Measurements from ENCODE around the gene IDH3A.
"Not testable (repeated sequence)": the region's sequence is repeated elsewhere in the genome, so short reads cannot be mapped to it uniquely, and the experiment has no call there.

IDH3A gene

DNA sequence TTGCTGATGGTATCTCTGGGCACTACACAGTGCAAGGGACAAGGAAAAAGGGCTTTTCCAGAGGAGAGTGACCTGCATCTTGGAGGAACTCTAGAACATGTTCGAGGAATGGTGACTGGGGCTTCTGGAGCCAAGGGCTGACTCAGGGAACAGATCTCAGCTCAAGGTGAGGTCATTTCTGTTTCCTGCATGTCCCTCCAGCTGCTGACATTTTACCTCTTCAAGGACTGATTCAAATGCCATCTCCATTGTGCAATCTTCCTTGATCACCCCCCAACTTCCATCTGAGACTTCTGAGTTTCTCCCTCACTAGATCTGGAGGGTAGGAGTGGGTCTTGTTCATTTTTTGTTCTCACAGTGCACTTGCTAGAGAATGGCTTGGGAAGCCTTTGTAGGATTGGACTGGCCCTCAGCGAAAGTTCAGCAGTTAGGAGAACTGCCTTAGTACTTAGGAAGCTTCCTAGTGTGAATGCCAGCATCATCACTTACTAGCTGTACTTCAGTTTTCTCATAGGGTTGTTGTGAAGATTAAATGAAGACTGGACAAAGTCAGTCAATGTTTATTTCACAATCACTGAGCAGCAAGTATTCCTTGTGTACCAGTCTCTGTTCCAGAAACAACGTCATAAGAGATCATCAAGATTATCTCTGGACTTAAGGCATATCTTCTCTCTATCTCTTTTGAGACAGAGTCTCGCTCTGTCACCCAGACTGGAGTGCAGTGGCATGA is 2.6 kb upstream of the IDH3A start:
- Mint-ChIP-seq H3K4me3 (no peak overlapping the region), H3K36me3 (peaks cover 15% of the 10 kb centered on the region), H3K4me1 (peaks cover 32% of the 10 kb centered on the region), H3K9me3 (no peaks in the 10 kb centered on the region), H3K27ac (no peak overlapping the region)
- no peak for ATAC-seq
- no peak for DNase-seq (ENCODE audit: low spot score in 2 of 2)

DNA sequence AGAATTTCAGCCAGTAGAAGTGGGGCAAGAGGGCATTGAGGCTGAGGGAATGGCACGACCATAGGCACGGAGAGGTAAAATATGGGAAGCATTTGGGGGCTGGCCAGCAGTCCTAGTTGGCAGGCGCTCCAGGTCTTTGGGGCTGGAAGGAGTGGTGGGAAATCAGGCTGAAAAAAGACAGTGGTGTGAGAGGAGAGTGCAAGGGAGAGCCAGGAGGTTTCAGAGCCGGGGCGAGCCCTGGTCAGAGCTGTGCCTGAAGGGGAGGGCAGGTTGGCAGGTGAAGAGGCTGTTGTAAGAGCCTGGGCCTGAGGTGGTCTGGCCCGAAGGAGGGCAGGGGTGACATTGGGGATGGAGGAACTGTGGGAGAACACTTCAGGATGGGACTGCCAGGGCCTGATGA is 1.6 kb upstream of the IDH3A start:
- ATAC-seq, result no peak
- H3K9me3 Mint-ChIP-seq, result no peaks in the 10 kb centered on the region
- peak overlapping the region; percentile 92 for H3K27ac Mint-ChIP-seq
- peaks cover 15% of the 10 kb centered on the region for H3K36me3 Mint-ChIP-seq
- peaks cover 32% of the 10 kb centered on the region for H3K4me1 Mint-ChIP-seq
- H3K4me3 Mint-ChIP-seq, result peak overlapping the region; percentile 82
- no peak for DNase-seq (ENCODE audit: low spot score in 2 of 2)

DNA sequence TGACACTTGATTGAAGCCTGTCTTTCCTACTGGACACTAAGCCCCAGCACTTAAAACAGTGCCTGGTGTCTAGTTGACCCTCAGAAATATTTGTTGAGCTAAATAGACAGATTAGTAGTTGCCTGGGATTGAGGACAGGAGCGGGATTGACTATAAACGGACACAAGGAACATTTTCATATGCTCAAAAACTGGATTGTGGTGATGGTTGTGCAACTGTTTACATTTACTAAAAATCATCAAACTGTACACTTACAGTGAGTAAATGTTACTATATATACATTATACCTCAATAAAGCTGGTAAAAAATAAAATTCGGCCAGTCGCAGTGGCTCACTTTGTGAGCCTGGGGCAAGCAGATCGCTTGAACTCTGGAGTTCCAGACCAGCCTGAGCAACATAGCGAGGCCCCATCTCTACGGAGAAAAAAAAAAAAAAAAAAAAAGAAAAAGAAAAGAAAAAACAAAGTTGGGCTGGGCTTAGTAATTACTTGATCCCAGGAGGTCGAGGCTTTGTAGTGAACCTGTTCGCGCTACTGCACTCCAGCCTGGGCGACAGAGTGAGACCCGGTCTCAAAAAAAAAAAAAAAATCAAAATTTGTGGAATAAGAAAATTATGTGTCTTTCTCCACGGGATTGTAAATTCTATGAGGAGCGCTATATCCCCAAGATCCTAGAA is 632 bp upstream of the IDH3A start:
- DNase-seq (ENCODE audit: low spot score in 2 of 2) (no peak), ATAC-seq (no peak)

GRCh38 chr15:78149805-78150751 is 916 bp downstream of the IDH3A start:
- ATAC-seq, result no peak
- H3K4me3 Mint-ChIP-seq, result peak overlapping the region; percentile 82
- no peak for DNase-seq (ENCODE audit: low spot score in 2 of 2)
- peak overlapping the region; percentile 92 for H3K27ac Mint-ChIP-seq
- peaks cover 37% of the 10 kb centered on the region for H3K36me3 Mint-ChIP-seq
- peaks cover 41% of the 10 kb centered on the region for H3K4me1 Mint-ChIP-seq
- no peaks in the 10 kb centered on the region for H3K9me3 Mint-ChIP-seq

More for the DNA sequence above, 632 bp upstream of the IDH3A start:
- H3K4me3 Mint-ChIP-seq, result peak overlapping the region; percentile 82
- no peaks in the 10 kb centered on the region for H3K9me3 Mint-ChIP-seq
- peaks cover 41% of the 10 kb centered on the region for H3K4me1 Mint-ChIP-seq
- H3K27ac Mint-ChIP-seq, result peak overlapping the region; percentile 92
- H3K36me3 Mint-ChIP-seq, result peaks cover 25% of the 10 kb centered on the region

DNA sequence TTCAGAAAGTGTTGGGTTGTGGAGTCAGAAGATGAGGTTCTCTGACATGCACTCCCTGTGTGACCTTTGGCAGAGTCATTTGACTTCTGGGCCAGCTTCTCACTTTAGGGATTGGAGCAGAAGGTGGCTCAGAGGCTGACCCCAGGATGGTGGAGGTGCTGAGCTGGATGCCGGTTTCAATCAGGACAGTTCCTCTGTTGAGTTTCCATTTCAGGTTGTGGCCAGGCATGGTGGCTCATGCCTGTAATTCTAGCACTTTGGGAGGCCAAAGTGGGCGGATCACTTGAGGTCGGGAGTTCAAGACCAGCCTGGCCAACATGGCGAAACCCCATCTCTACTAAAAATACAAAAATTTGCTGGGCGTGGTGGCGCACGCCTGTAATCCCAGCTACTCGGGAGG is 1.9 kb downstream of the IDH3A start:
- Mint-ChIP-seq H3K4me1 (peaks cover 41% of the 10 kb centered on the region), H3K36me3 (peaks cover 47% of the 10 kb centered on the region), H3K4me3 (peak overlapping the region; percentile 82)
- not testable (repeated sequence) for DNase-seq (ENCODE audit: low spot score in 2 of 2); ATAC-seq; H3K27ac Mint-ChIP-seq; H3K9me3 Mint-ChIP-seq

DNA sequence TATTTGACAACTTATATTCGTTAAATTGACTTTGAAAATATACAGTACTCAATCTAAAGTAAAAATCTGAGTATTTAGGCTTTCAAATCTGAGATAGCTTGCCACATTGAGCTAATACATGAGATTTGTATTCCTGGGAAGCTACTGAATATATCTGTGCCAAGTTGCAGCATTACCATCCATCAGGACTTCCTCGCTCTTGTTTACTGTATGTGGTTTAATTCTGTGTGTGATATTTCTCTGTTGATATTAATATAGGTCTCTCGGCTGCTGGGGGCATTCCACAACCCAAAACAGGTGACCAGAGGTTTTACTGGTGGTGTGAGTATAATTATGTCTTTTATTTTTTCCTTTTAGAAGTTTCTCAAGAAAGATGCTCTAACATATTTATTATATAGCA is 5.8 kb downstream of the IDH3A start:
- Mint-ChIP-seq H3K27ac (peak overlapping the region; percentile 30), H3K4me1 (peaks cover 23% of the 10 kb centered on the region), H3K4me3 (no peak overlapping the region), H3K9me3 (no peaks in the 10 kb centered on the region), H3K36me3 (peaks cover 78% of the 10 kb centered on the region)
- ATAC-seq (no peak), DNase-seq (ENCODE audit: low spot score in 2 of 2) (no peak)

- Mint-ChIP-seq H3K9me3 (no peaks in the 10 kb centered on the region), H3K4me3 (no peak overlapping the region), H3K4me1 (peaks cover 18% of the 10 kb centered on the region), H3K36me3 (peaks cover 83% of the 10 kb centered on the region), H3K27ac (peak overlapping the region; percentile 30)
- DNase-seq (ENCODE audit: low spot score in 2 of 2), result no peak
- no peak for ATAC-seq
Measured at GRCh38 chr15:78155355-78155939, 6.3 kb downstream of the IDH3A start.

- no peak overlapping the region for H3K4me3 Mint-ChIP-seq
- ATAC-seq (no peak), DNase-seq (ENCODE audit: low spot score in 2 of 2) (no peak)
- H3K9me3 Mint-ChIP-seq, result no peaks in the 10 kb centered on the region
- H3K4me1 Mint-ChIP-seq, result peaks cover 9% of the 10 kb centered on the region
- peaks cover 88% of the 10 kb centered on the region for H3K36me3 Mint-ChIP-seq
- no peak overlapping the region for H3K27ac Mint-ChIP-seq
Measured at GRCh38 chr15:78156653-78157052, 7.5 kb downstream of the IDH3A start.

- Mint-ChIP-seq H3K4me3 (no peak overlapping the region), H3K27ac (no peak overlapping the region), H3K4me1 (peaks cover 9% of the 10 kb centered on the region), H3K36me3 (peaks cover 93% of the 10 kb centered on the region), H3K9me3 (no peaks in the 10 kb centered on the region)
- no peak for ATAC-seq
- DNase-seq (ENCODE audit: low spot score in 2 of 2), result no peak
Measured at GRCh38 chr15:78157203-78157602, 8.0 kb downstream of the IDH3A start.

DNA sequence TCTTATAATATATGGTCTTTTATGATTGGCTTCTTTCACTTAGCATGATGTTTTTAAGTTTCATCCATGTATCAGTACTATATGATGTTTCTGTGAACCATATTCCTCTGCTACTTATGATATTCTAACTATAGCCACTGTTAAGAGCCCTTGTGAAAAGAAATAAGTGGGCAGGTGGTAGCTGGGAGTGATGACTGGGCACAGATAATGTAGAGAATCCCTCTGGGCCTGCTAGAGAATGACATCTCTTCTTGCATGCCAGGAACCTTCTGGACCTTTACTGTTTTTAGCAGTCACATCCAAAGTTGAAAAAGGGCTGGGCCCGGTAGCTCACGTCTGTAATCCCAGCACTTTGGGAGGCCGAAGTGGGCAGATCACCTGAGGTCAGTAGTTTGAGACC is 10.2 kb downstream of the IDH3A start:
- Mint-ChIP-seq H3K36me3 (peaks cover 100% of the 10 kb centered on the region), H3K27ac (no peak overlapping the region), H3K4me3 (no peak overlapping the region), H3K9me3 (no peaks in the 10 kb centered on the region), H3K4me1 (no peaks in the 10 kb centered on the region)
- ATAC-seq, result no peak
- no peak for DNase-seq (ENCODE audit: low spot score in 2 of 2)

GRCh38 chr15:78162038-78162437 is 12.9 kb downstream of the IDH3A start:
- Mint-ChIP-seq H3K27ac (peak overlapping the region; percentile 65), H3K9me3 (no peaks in the 10 kb centered on the region), H3K4me1 (no peaks in the 10 kb centered on the region), H3K36me3 (peaks cover 100% of the 10 kb centered on the region), H3K4me3 (no peak overlapping the region)
- DNase-seq (ENCODE audit: low spot score in 2 of 2) (no peak), ATAC-seq (peak; percentile 37)

DNA sequence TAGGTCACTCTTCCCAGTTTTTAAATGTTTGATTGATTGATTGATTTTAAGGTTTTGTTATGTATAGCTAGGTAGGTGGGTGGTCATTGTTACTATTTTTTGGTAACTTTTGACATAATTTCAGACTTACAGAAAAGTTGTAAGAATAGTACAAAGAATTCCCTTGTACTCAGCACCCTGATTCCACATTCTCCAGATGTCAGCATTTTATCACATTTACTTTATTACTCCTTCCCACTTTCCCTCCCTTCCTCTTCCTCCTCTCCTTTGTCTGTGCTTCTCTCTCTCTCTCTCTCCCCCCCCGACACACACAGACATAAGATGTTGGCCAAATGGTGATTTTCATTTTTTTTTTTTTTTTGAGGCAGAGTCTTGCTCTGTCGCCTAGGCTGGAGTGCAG is 14.8 kb downstream of the IDH3A start:
- H3K36me3 Mint-ChIP-seq, result peaks cover 100% of the 10 kb centered on the region
- H3K27ac Mint-ChIP-seq, result no peak overlapping the region
- no peak for ATAC-seq

GRCh38 chr15:78167227-78167888 is 18.2 kb downstream of the IDH3A start:
- ATAC-seq, result peak; percentile 99
- H3K27ac Mint-ChIP-seq, result peak overlapping the region; percentile 59

More for the DNA sequence above, 14.8 kb downstream of the IDH3A start:
- no peak overlapping the region for H3K4me3 Mint-ChIP-seq
- H3K9me3 Mint-ChIP-seq, result no peaks in the 10 kb centered on the region
- peaks cover 8% of the 10 kb centered on the region for H3K4me1 Mint-ChIP-seq
- DNase-seq (ENCODE audit: low spot score in 2 of 2), result no peak

DNA sequence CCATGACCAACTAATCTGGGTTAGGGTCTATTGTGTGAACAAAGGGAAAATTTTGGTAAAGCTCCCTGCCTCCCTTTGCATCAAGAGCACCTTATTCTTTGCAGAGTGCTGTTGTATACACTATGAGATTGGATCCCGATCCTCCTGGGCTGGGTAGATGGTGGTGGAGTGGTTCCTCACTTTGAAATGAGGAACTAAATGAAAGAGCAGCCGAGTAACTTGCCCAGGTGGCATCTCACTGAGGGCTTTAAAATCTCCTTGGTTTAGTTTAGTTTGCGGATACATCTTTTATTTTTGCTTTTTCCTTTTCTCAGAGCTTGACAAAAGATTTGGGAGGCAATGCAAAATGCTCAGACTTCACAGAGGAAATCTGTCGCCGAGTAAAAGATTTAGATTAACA is 19.4 kb downstream of the IDH3A start:
- no peak for ATAC-seq
- no peak overlapping the region for H3K4me3 Mint-ChIP-seq
- peak in 1 of 2 donors; percentile 25 for DNase-seq (ENCODE audit: low spot score in 2 of 2)
- no peaks in the 10 kb centered on the region for H3K9me3 Mint-ChIP-seq
- peaks cover 85% of the 10 kb centered on the region for H3K36me3 Mint-ChIP-seq
- peaks cover 11% of the 10 kb centered on the region for H3K4me1 Mint-ChIP-seq
- no peak overlapping the region for H3K27ac Mint-ChIP-seq

More at GRCh38 chr15:78167227-78167888, 18.2 kb downstream of the IDH3A start:
- H3K9me3 Mint-ChIP-seq, result no peaks in the 10 kb centered on the region
- DNase-seq (ENCODE audit: low spot score in 2 of 2), result peak in 1 of 2 donors; percentile 60
- no peak overlapping the region for H3K4me3 Mint-ChIP-seq
- H3K4me1 Mint-ChIP-seq, result peaks cover 8% of the 10 kb centered on the region
- peaks cover 92% of the 10 kb centered on the region for H3K36me3 Mint-ChIP-seq

All from stimulated activated effector memory CD8-positive, alpha-beta T cell treated with anti-CD3 and anti-CD28 coated beads, Interleukin-12 subunit alpha, Interleukin-12 subunit beta, amount 100 ng/mL, for 72 hours (primary cell).